CD4-positive, alpha-beta T cell treated with Interleukin-4 for 4 hours (primary cell): Measurements from ENCODE around the gene EPM2A.

Source experiments
- DNase-seq: peaks from one replicate; pipeline ENCODE4 v3.0.0-alpha.2; 2020

EPM2A gene

GRCh38 chr6:145587334-145587733 lies 148.0 kb downstream of the EPM2A start:
- no peak for DNase-seq

- no peak for DNase-seq
Measured at GRCh38 chr6:145583753-145584152, 151.6 kb downstream of the EPM2A start.
